H1 (cell line): ENCODE results near the gene BCL11A. TPM values are rescaled to one million over a fixed set of nuclear protein-coding genes. Genes with fewer than 3 reads are reported as not detected.

Experiments used
- CTCF ChIA-PET: fragments of 300-600 bp; sonication (Branson Sonifier 250); formaldehyde crosslinking; loops from one replicate; lab custom pipeline; 2021; ENCODE audit not compliant: partially characterized antibody; lab: Charles Lee
- POLR2A ChIA-PET: fragments of 300-600 bp; sonication (Branson Sonifier 250); formaldehyde crosslinking; loops from one replicate; lab custom pipeline; 2021; ENCODE audit warnings: inconsistent platforms; ENCODE audit not compliant: partially characterized antibody; lab: Charles Lee
- DNase-seq, 2 experiments: peaks; one replicate each; pipeline versions ENCODE4 v3.0.0 to v3.0.0-alpha.2; 2010 to 2022; ENCODE audit warnings: low spot score in 2 of 2, low read depth in 1 of 2, mixed read lengths in 1 of 2
- FAIRE-seq: peaks from 2 replicates; lab custom pipeline; 2011; peaks lifted over from hg19 to GRCh38; lab: Jason Lieb, UNC
- H2AFZ ChIP-seq: 2 replicates; pipeline ENCODE4 v1.8.1; 2012; ENCODE audit warnings: low read length, inconsistent platforms
- H2AK5ac ChIP-seq: 2 replicates; pipeline ENCODE4 v1.6.1; 2013; ENCODE audit warnings: low read depth, low read length
- H2BK120ac ChIP-seq: replicated peaks from 2 replicates; pipeline ENCODE3; 2013; ENCODE audit warnings: low read depth, low read length, inconsistent platforms
- H2BK12ac ChIP-seq: 2 replicates; pipeline ENCODE4 v1.6.1; 2013; ENCODE audit warnings: low read depth, low read length
- H2BK15ac ChIP-seq: 2 replicates; pipeline ENCODE4 v1.6.1; 2013; ENCODE audit warnings: low read length
- H2BK20ac ChIP-seq: 2 replicates; pipeline ENCODE4 v1.6.1; 2013; ENCODE audit warnings: low read length
- H2BK5ac ChIP-seq: 2 replicates; pipeline ENCODE4 v1.6.1; 2013; ENCODE audit warnings: low read depth, low read length
- H3K14ac ChIP-seq: 2 replicates; pipeline ENCODE4 v1.6.1; 2013; ENCODE audit warnings: inconsistent platforms; ENCODE audit not compliant: insufficient read length
- H3K18ac ChIP-seq: 2 replicates; pipeline ENCODE4 v1.6.1; 2013; ENCODE audit warnings: low read length; ENCODE audit errors: extremely low read depth
- H3K23ac ChIP-seq: 2 replicates; pipeline ENCODE4 v1.6.1; 2013; ENCODE audit warnings: inconsistent platforms; ENCODE audit not compliant: insufficient read length
- H3K23me2 ChIP-seq: 2 replicates; pipeline ENCODE4 v1.6.1; 2013; ENCODE audit warnings: low read depth, low read length
- H3K27ac ChIP-seq: 2 replicates; pipeline ENCODE4 v1.6.1; 2011; ENCODE audit warnings: low read depth, low read length, inconsistent platforms
- H3K27me3 ChIP-seq, 4 experiments: replicated peaks in 1 of 4; 1 replicate in 1 of 4; 2 replicates in 3 of 4; pipeline versions ENCODE4 v1.6.1 to v1.8.1; 2011 to 2013; ENCODE audit warnings: low read length in 3 of 4, mild to moderate bottlenecking in 3 of 4, inconsistent platforms in 2 of 4, mixed read lengths in 2 of 4, moderate library complexity in 1 of 4; ENCODE audit not compliant: control insufficient read depth in 3 of 4, insufficient read depth in 3 of 4; ENCODE audit errors: extremely low read depth in 1 of 4
- H3K36me3 ChIP-seq, 4 experiments: 2 replicates each; pipeline versions ENCODE4 v1.6.1 to v1.8.1; 2011 to 2013; ENCODE audit warnings: mild to moderate bottlenecking in 4 of 4, low read length in 3 of 4, moderate library complexity in 2 of 4, control low read depth in 1 of 4, inconsistent platforms in 1 of 4; ENCODE audit not compliant: insufficient read depth in 4 of 4, control insufficient read depth in 2 of 4
- H3K4ac ChIP-seq: replicated peaks from 2 replicates; pipeline ENCODE3; 2013; ENCODE audit warnings: low read length, low read depth, mixed read lengths, inconsistent platforms; ENCODE audit not compliant: insufficient read length
- H3K4me1 ChIP-seq, 4 experiments: replicated peaks in 1 of 4; 1 replicate in 1 of 4; 2 replicates in 3 of 4; pipeline versions ENCODE4 v1.6.1 to v1.8.1; 2011 to 2013; ENCODE audit warnings: low read length in 3 of 4, inconsistent platforms in 2 of 4, mixed read lengths in 1 of 4; ENCODE audit not compliant: insufficient read depth in 4 of 4, control insufficient read depth in 3 of 4
- H3K4me2 ChIP-seq, 2 experiments: 2 replicates each; pipeline versions ENCODE4 v1.6.1 to v1.8.1; 2011 to 2013; ENCODE audit warnings: low read depth in 2 of 2, low read length in 2 of 2, control low read depth in 1 of 2, inconsistent platforms in 1 of 2, mild to moderate bottlenecking in 1 of 2; ENCODE audit not compliant: insufficient read depth in 1 of 2
- H3K4me3 ChIP-seq, 4 experiments: fragments of 200-600, 300-600 bp in 1 of 4; sonication (generic), shearing (Covaris generic), sonication (Bioruptor Twin) in 1 of 4; 2 replicates each; pipeline versions ENCODE4 v1.5.1 to v1.8.1; 2011 to 2016; ENCODE audit warnings: low read length in 4 of 4, low read depth in 3 of 4, control low read depth in 2 of 4, inconsistent platforms in 2 of 4, mild to moderate bottlenecking in 2 of 4, mixed read lengths in 1 of 4, moderate library complexity in 1 of 4; ENCODE audit not compliant: insufficient read depth in 2 of 4; ENCODE audit errors: extremely low read depth in 1 of 4
- H3K56ac ChIP-seq: replicated peaks from 2 replicates; pipeline ENCODE3; 2013; ENCODE audit warnings: low read depth, mild to moderate bottlenecking, mixed read lengths, low read length, inconsistent platforms; ENCODE audit not compliant: insufficient read length
- H3K79me1 ChIP-seq: 2 replicates; pipeline ENCODE4 v1.6.1; 2013; ENCODE audit warnings: low read depth, low read length, control low read depth
- H3K79me2 ChIP-seq, 2 experiments: 2 replicates each; pipeline versions ENCODE4 v1.6.1 to v1.8.1; 2012 to 2013; ENCODE audit warnings: low read length in 2 of 2, mild to moderate bottlenecking in 2 of 2, inconsistent platforms in 1 of 2; ENCODE audit not compliant: insufficient read depth in 2 of 2, control insufficient read depth in 1 of 2
- H3K9ac ChIP-seq, 4 experiments: replicated peaks in 1 of 4; 1 replicate in 1 of 4; 2 replicates in 3 of 4; pipeline versions ENCODE4 v1.6.1 to v1.8.1; 2011 to 2013; ENCODE audit warnings: low read depth in 3 of 4, low read length in 3 of 4, control low read depth in 2 of 4, mild to moderate bottlenecking in 2 of 4, moderate library complexity in 2 of 4, inconsistent platforms in 1 of 4; ENCODE audit errors: extremely low read depth in 1 of 4
- H3K9me3 ChIP-seq, 2 experiments: 2 replicates each; pipeline versions ENCODE4 v1.6.1 to v1.8.1; 2012 to 2013; ENCODE audit warnings: mild to moderate bottlenecking in 2 of 2, moderate library complexity in 2 of 2, control low read depth in 1 of 2, inconsistent platforms in 1 of 2, low read depth in 1 of 2, low read length in 1 of 2, mixed read lengths in 1 of 2; ENCODE audit not compliant: insufficient read depth in 2 of 2
- H4K20me1 ChIP-seq, 2 experiments: replicated peaks in 1 of 2; 2 replicates each; pipeline versions ENCODE3 to v1.8.1; 2011 to 2013; ENCODE audit warnings: inconsistent platforms in 2 of 2, low read length in 2 of 2, mild to moderate bottlenecking in 1 of 2; ENCODE audit not compliant: insufficient read depth in 2 of 2, control insufficient read depth in 1 of 2
- H4K5ac ChIP-seq: 2 replicates; pipeline ENCODE4 v1.6.1; 2013; ENCODE audit warnings: low read length, low read depth, mixed read lengths, inconsistent platforms; ENCODE audit not compliant: insufficient read length
- H4K8ac ChIP-seq: 2 replicates; pipeline ENCODE4 v1.8.0; 2013; ENCODE audit warnings: mild to moderate bottlenecking, moderate library complexity, low read length, inconsistent platforms; ENCODE audit not compliant: insufficient read depth; ENCODE audit errors: extremely low read depth
- H4K91ac ChIP-seq: replicated peaks from 2 replicates; pipeline ENCODE3; 2013; ENCODE audit warnings: low read length, mixed read lengths, inconsistent platforms; ENCODE audit not compliant: insufficient read length
- ASH2L ChIP-seq: fragments of 200-600, 300-600 bp; sonication (generic); IDR thresholded peaks from one replicate; pipeline ENCODE4 v1.7.1; 2017; ENCODE audit warnings: low read length
- BCL11A ChIP-seq, 2 experiments: IDR thresholded peaks; one replicate each; pipeline ENCODE4 v1.6.1; 2011; ENCODE audit warnings: low read depth in 2 of 2, low read length in 2 of 2, mild to moderate bottlenecking in 2 of 2
- BRCA1 ChIP-seq: IDR thresholded peaks from 2 replicates; pipeline ENCODE4 v1.6.1; 2012; ENCODE audit warnings: low read depth, low read length, improper control_type of control experiment
- CREB1 ChIP-seq: IDR thresholded peaks from 2 replicates; pipeline ENCODE4 v1.6.1; 2012; ENCODE audit warnings: inconsistent platforms
- HDAC6 ChIP-seq: IDR thresholded peaks from one replicate; pipeline ENCODE4 v1.7.1; 2012; ENCODE audit warnings: low read depth, mild to moderate bottlenecking, inconsistent platforms, low read length, moderate library complexity
- KDM5A ChIP-seq: fragments of 200-600 bp; IDR thresholded peaks from 2 replicates; pipeline ENCODE4 v1.7.1; 2012; ENCODE audit warnings: mild to moderate bottlenecking, low read length, inconsistent platforms, mixed read lengths
- PHF8 ChIP-seq: fragments of 200-600 bp; sonication (generic); conservative IDR thresholded peaks from 2 replicates; pipeline ENCODE4 v1.7.1; 2012; ENCODE audit warnings: low read depth, mild to moderate bottlenecking, inconsistent platforms, low read length, moderate library complexity
- POU5F1 ChIP-seq: IDR thresholded peaks from 2 replicates; pipeline ENCODE4 v1.6.1; 2011; ENCODE audit warnings: low read depth, mild to moderate bottlenecking, low read length, moderate library complexity
- RFX5 ChIP-seq: IDR thresholded peaks from 2 replicates; pipeline ENCODE4 v1.6.1; 2011; ENCODE audit warnings: low read depth, low read length, improper control_type of control experiment, borderline replicate concordance
- SIN3A ChIP-seq, 2 experiments: IDR thresholded peaks in 1 of 2; conservative IDR thresholded peaks in 1 of 2; 2 replicates each; pipeline ENCODE4 v1.6.1; 2011 to 2012; ENCODE audit warnings: low read length in 2 of 2, improper control_type of control experiment in 1 of 2, low read depth in 1 of 2, mild to moderate bottlenecking in 1 of 2
- SP4 ChIP-seq: IDR thresholded peaks from 2 replicates; pipeline ENCODE4 v1.6.1; 2012; ENCODE audit warnings: low read length, inconsistent platforms
- TAF7 ChIP-seq: optimal IDR thresholded peaks from 2 replicates; pipeline ENCODE3; 2011; ENCODE audit warnings: low read depth, mild to moderate bottlenecking, inconsistent platforms, low read length, moderate library complexity, borderline replicate concordance
- TBP ChIP-seq: IDR thresholded peaks from 2 replicates; pipeline ENCODE4 v1.6.1; 2011; ENCODE audit warnings: low read depth, low read length, improper control_type of control experiment
- TEAD4 ChIP-seq: IDR thresholded peaks from 2 replicates; pipeline ENCODE4 v1.6.1; 2012; ENCODE audit warnings: low read depth, low read length, inconsistent platforms, mixed read lengths
- WGBS, 2 experiments: shearing (Covaris generic) in 1 of 2; methylation state at CpG; one replicate each; pipeline versions ENCODE4 v1.1.6 to v1.1.7; 2013 to 2015; ENCODE audit warnings: low lambda C conversion rate in 2 of 2, mixed read lengths in 2 of 2, inconsistent platforms in 1 of 2, low coverage in 1 of 2, missing lambda C conversion rate in 1 of 2; ENCODE audit not compliant: insufficient replicate concordance in 2 of 2, insufficient coverage in 1 of 2, insufficient read length in 1 of 2; ENCODE audit errors: extremely low coverage in 1 of 2, missing lambda C conversion rate in 1 of 2; 5-methylcytosine and 5-hydroxymethylcytosine counted together
- polyA plus RNA-seq, 7 experiments: library from polyadenylated mRNA; depleted of rRNA in 3 of 7; stranded (reverse) in 5 of 7; unstranded in 2 of 7; fragments of >200 nt in 5 of 7; fragments of 200-250 nt in 2 of 7; gene quantifications; 1 replicate in 5 of 7; 2 replicates in 1 of 7; 4 replicates in 1 of 7; pipeline versions ENCODE4 v1.2.1 to v1.2.3, GENCODE V29; 2011 to 2013; ENCODE audit warnings: missing spikeins in 2 of 7, mixed read lengths in 2 of 7
- total RNA-seq: library from RNA; stranded (reverse); fragmentation: NEBNext Ultra II Directional; extraction: Animal tissue kit (Norgen Biotek cat#: 25700); gene quantifications from 2 replicates; pipeline ENCODE4 v1.2.1, GENCODE V29; 2021

The BCL11A gene
- total and polyA plus RNA-seq, 2 of the 8 experiments (the other 6 are each of a cell fraction or from before 2014, with no cell fraction given): 11.9 to 59.3 TPM

DNA sequence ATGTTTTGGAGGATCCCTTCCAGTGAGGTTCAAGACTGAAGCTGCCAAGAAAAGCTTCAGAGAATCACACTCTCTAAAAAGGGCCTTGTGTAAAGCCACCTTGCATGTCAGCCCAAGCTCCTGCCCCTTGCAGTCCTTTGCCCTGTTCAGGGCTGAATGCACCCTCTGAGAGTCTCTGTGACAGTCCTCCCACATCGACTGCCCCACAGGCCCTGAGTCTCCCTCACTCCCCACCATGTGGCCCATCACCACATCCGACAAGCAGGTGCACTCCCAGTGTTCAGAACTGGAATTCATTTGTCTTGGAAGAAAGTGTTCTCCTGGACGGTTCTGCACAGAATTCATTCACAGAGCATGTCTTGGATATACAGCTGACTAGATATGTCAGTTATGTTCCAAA lies 31.0 kb downstream of the BCL11A start:
- H3K56ac ChIP-seq: no peak overlapping the region
- no peak overlapping the region for H2BK20ac ChIP-seq
- no peak overlapping the region for H3K27ac ChIP-seq
- no peak overlapping the region for H3K4ac ChIP-seq
- no peak overlapping the region for H4K91ac ChIP-seq
- H3K36me3 ChIP-seq: peaks cover 0 to 24% (median 2%) of the 10 kb centered on the region in 4 experiments; a peak in 5 of 8 replicates
- H3K9me3 ChIP-seq: no peaks in the 10 kb centered on the region
- CTCF ChIA-PET: interaction anchor here (0.6 to 2.8 kb wide), 9 partner anchors 8 to 121 kb away, joined by 3 to 10 read pairs (median 4); no protein-coding TSS in a partner anchor
- peaks cover 5 to 18% of the 10 kb centered on the region in 2 experiments for H4K20me1 ChIP-seq
- no peak overlapping the region for H3K4me3 ChIP-seq
- peaks cover 10% of the 10 kb centered on the region for H3K79me1 ChIP-seq
- POLR2A ChIA-PET: interaction anchor here (0.9 to 2.0 kb wide), 3 partner anchors 8 to 37 kb away, joined by 3 to 9 read pairs (median 3); no protein-coding TSS in a partner anchor
- H4K5ac ChIP-seq: no peak overlapping the region
- peaks cover 4% of the 10 kb centered on the region; the same call in 1 of the 2 replicates for H3K23me2 ChIP-seq
- H2AK5ac ChIP-seq: peak overlapping the region; percentile 93; the same call in 1 of the 2 replicates
- H3K4me1 ChIP-seq: peaks cover 5 to 46% (median 27%) of the 10 kb centered on the region in 4 experiments
- no peak overlapping the region; a peak in 1 of 4 replicates for H3K4me2 ChIP-seq
- H3K14ac ChIP-seq: no peak overlapping the region
- H2BK120ac ChIP-seq: no peak overlapping the region
- no peaks in the 10 kb centered on the region for H3K27me3 ChIP-seq
- H3K18ac ChIP-seq: peak overlapping the region; percentile 19; the same call in 1 of the 2 replicates
- peaks cover 10 to 98% of the 10 kb centered on the region in 2 experiments; a peak in 3 of 4 replicates for H3K79me2 ChIP-seq
- peak in 1 of 2 experiments; percentile 44 for DNase-seq
- no peak overlapping the region for H3K9ac ChIP-seq
- H3K23ac ChIP-seq: no peak overlapping the region
- no peak overlapping the region for H2AFZ ChIP-seq
- peak overlapping the region; percentile 53; the same call in 1 of the 2 replicates for H2BK12ac ChIP-seq
- H2BK5ac ChIP-seq: peak overlapping the region; percentile 21; the same call in 1 of the 2 replicates
- 81% methylated on average over 3 of the region's 3 CpGs; no CpG with 5 or more reads in 1 of the 2 experiments for WGBS, 2 experiments
- no peak for FAIRE-seq
- peak overlapping the region; percentile 14; the same call in 1 of the 2 replicates for H2BK15ac ChIP-seq
- H4K8ac ChIP-seq: no peak overlapping the region
- no peak for TF ChIP-seq TBP
- no peak for TF ChIP-seq HDAC6
- no peak for TF ChIP-seq RFX5
- TF ChIP-seq TAF7: no peak
- no peak for TF ChIP-seq POU5F1
- no peak for TF ChIP-seq SP4
- TF ChIP-seq BRCA1: no peak
- TF ChIP-seq KDM5A: no peak
- TF ChIP-seq ASH2L: no peak
- TF ChIP-seq PHF8: no peak
- TF ChIP-seq SIN3A (conservative IDR thresholded peaks at IDR 0.05 in 1 of 2, IDR thresholded peaks at IDR 0.05 in 1 of 2; ENCODE audit: low read depth in 1 of 2, low read length in 2 of 2): no peak
- TF ChIP-seq TEAD4: no peak
- no peak for TF ChIP-seq CREB1
- TF ChIP-seq BCL11A (IDR thresholded peaks at IDR 0.05; ENCODE audit: low read depth in 2 of 2, low read length in 2 of 2): no peak
